Measurements from ENCODE around the gene GPR157. TPM values are rescaled to one million over a fixed set of nuclear protein-coding genes. Genes with fewer than 3 reads are reported as not detected.
A peak's percentile ranks its signal among the peaks of the same experiment; 100 is the strongest.

The GPR157 gene
- total and polyA plus RNA-seq, 2 of the 13 experiments (the other 11 are each of a cell fraction or from before 2014, with no cell fraction given) = 10.1 to 19.2 TPM

DNA sequence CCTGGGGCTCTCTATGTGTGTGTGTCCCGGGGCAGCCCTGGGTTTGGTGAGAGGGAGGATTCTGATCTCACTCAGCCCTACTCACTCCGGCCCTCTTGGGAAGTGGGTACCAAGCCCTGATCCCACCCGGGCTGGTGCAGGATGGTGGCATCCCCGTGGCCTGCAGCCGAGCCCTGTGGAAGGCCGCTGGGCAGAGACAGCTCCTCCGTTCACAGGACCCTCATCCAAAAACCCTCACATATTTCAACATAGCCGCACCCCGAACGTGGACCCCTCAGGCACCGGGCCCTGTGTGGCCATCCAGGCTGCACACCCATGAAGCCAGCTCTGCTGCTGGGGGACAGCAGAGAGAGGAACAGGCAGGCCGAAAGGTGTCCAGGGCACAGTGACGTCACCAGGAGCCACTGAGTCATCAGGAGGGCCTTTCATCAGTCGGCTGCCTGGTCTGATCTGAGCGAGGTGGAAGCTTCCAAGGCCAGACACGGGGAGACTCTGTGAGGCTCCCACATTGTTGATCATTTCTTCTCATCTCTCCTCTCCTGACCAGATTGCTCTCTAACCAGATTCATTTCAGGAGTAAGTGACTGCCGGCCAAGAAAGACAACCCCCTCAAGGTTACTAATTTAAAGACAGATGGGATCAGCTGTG is 16.2 kb upstream of the GPR157 start (continued):
- TF ChIP-seq, protein P1, sequence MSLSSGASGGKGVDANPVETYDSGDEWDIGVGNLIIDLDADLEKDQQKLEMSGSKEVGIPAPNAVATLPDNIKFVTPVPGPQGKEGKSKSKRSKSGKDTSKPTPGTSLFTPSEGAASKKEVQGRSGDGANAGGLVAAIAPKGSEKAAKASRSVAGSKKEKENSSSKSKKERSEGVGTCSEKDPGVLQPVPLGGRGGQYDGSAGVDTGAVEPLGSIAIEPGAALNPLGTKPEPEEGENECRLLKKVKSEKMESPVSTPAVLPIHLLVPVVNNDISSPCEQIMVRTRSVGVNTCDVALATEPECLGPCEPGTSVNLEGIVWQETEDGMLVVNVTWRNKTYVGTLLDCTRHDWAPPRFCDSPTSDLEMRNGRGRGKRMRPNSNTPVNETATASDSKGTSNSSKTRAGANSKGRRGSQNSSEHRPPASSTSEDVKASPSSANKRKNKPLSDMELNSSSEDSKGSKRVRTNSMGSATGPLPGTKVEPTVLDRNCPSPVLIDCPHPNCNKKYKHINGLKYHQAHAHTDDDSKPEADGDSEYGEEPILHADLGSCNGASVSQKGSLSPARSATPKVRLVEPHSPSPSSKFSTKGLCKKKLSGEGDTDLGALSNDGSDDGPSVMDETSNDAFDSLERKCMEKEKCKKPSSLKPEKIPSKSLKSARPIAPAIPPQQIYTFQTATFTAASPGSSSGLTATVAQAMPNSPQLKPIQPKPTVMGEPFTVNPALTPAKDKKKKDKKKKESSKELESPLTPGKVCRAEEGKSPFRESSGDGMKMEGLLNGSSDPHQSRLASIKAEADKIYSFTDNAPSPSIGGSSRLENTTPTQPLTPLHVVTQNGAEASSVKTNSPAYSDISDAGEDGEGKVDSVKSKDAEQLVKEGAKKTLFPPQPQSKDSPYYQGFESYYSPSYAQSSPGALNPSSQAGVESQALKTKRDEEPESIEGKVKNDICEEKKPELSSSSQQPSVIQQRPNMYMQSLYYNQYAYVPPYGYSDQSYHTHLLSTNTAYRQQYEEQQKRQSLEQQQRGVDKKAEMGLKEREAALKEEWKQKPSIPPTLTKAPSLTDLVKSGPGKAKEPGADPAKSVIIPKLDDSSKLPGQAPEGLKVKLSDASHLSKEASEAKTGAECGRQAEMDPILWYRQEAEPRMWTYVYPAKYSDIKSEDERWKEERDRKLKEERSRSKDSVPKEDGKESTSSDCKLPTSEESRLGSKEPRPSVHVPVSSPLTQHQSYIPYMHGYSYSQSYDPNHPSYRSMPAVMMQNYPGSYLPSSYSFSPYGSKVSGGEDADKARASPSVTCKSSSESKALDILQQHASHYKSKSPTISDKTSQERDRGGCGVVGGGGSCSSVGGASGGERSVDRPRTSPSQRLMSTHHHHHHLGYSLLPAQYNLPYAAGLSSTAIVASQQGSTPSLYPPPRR (CRISPR knock-in tag; IDR thresholded peaks at IDR 0.05; ENCODE audit: borderline replicate concordance) = no peak
- no peak for TF ChIP-seq FOXK1 (CRISPR knock-in tag; IDR thresholded peaks at IDR 0.05; ENCODE audit: borderline replicate concordance, low read depth)
- TF ChIP-seq HNF4A (CRISPR knock-in tag; IDR thresholded peaks at IDR 0.05) = no peak
- TF ChIP-seq NR1H2 (CRISPR knock-in tag; IDR thresholded peaks at IDR 0.05; ENCODE audit: borderline replicate concordance, low read depth) = no peak
- TF ChIP-seq, protein P2, sequence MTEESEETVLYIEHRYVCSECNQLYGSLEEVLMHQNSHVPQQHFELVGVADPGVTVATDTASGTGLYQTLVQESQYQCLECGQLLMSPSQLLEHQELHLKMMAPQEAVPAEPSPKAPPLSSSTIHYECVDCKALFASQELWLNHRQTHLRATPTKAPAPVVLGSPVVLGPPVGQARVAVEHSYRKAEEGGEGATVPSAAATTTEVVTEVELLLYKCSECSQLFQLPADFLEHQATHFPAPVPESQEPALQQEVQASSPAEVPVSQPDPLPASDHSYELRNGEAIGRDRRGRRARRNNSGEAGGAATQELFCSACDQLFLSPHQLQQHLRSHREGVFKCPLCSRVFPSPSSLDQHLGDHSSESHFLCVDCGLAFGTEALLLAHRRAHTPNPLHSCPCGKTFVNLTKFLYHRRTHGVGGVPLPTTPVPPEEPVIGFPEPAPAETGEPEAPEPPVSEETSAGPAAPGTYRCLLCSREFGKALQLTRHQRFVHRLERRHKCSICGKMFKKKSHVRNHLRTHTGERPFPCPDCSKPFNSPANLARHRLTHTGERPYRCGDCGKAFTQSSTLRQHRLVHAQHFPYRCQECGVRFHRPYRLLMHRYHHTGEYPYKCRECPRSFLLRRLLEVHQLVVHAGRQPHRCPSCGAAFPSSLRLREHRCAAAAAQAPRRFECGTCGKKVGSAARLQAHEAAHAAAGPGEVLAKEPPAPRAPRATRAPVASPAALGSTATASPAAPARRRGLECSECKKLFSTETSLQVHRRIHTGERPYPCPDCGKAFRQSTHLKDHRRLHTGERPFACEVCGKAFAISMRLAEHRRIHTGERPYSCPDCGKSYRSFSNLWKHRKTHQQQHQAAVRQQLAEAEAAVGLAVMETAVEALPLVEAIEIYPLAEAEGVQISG (CRISPR knock-in tag; IDR thresholded peaks at IDR 0.05) = 0 out of 2 replicates have a peak, but pooled peaks have one; percentile 3
- no peak for TF ChIP-seq FOXA3 (CRISPR knock-in tag; IDR thresholded peaks at IDR 0.05)
- TF ChIP-seq SIN3A (IDR thresholded peaks at IDR 0.05; ENCODE audit: borderline replicate concordance, low read depth, low read length) = no peak
- TF ChIP-seq FOXA1 (IDR thresholded peaks at IDR 0.05) = no peak
- no peak for TF ChIP-seq FOXA1 (CRISPR knock-in tag; IDR thresholded peaks at IDR 0.05)
- TF ChIP-seq DNMT3B (CRISPR knock-in tag; conservative IDR thresholded peaks at IDR 0.05) = no peak
- TF ChIP-seq ERF (CRISPR knock-in tag; IDR thresholded peaks at IDR 0.05) = peak; percentile 30; the same call in 1 of the 2 replicates
- TF ChIP-seq GATAD2A (CRISPR knock-in tag; IDR thresholded peaks at IDR 0.05) = peak; percentile 36; the same call in 1 of the 2 replicates
- TF ChIP-seq FOSL2 (CRISPR knock-in tag; IDR thresholded peaks at IDR 0.05) = peak; percentile 95
- TF ChIP-seq, protein P3, sequence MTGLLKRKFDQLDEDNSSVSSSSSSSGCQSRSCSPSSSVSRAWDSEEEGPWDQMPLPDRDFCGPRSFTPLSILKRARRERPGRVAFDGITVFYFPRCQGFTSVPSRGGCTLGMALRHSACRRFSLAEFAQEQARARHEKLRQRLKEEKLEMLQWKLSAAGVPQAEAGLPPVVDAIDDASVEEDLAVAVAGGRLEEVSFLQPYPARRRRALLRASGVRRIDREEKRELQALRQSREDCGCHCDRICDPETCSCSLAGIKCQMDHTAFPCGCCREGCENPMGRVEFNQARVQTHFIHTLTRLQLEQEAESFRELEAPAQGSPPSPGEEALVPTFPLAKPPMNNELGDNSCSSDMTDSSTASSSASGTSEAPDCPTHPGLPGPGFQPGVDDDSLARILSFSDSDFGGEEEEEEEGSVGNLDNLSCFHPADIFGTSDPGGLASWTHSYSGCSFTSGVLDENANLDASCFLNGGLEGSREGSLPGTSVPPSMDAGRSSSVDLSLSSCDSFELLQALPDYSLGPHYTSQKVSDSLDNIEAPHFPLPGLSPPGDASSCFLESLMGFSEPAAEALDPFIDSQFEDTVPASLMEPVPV (CRISPR knock-in tag; IDR thresholded peaks at IDR 0.05) = no peak
- 0 out of 2 replicates have a peak, but pooled peaks have one; percentile 4 for TF ChIP-seq SALL1 (CRISPR knock-in tag; IDR thresholded peaks at IDR 0.05)
- no peak for TF ChIP-seq ZSCAN29 (CRISPR knock-in tag; conservative IDR thresholded peaks at IDR 0.05)
- no peak for TF ChIP-seq MEIS2 (CRISPR knock-in tag; IDR thresholded peaks at IDR 0.05)
- TF ChIP-seq ADNP (CRISPR knock-in tag; IDR thresholded peaks at IDR 0.05) = no peak
- TF ChIP-seq AGO1 (IDR thresholded peaks at IDR 0.05; ENCODE audit: low read depth, low read length, poor library complexity, severe bottlenecking) = peak; percentile 83
- TF ChIP-seq JUND (CRISPR knock-in tag; IDR thresholded peaks at IDR 0.05) = peak; percentile 61
- no peak for TF ChIP-seq HMG20A (CRISPR knock-in tag; IDR thresholded peaks at IDR 0.05; ENCODE audit: borderline replicate concordance)
- TF ChIP-seq, protein P4, sequence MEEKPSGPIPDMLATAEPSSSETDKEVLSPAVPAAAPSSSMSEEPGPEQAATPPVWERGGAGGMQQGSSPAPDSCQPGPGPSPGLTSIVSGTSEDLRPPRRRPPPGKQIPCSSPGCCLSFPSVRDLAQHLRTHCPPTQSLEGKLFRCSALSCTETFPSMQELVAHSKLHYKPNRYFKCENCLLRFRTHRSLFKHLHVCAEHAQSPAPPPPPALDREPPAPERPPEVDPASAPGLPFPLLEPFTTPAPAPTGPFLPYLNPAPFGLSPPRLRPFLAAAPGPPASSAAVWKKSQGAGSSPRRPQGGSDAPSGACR (CRISPR knock-in tag; IDR thresholded peaks at IDR 0.05) = no peak

Data from HepG2 (cell line).